ENCODE data around the gene HCAR3. TPM values are rescaled to one million over a fixed set of nuclear protein-coding genes. Genes with fewer than 3 reads are reported as not detected.
"Not testable (repeated sequence)": the region's sequence is repeated elsewhere in the genome, so short reads cannot be mapped to it uniquely, and the experiment has no call there.

Gene HCAR3
- total RNA-seq, 2 experiments from 2014 or later, result not detected

DNA sequence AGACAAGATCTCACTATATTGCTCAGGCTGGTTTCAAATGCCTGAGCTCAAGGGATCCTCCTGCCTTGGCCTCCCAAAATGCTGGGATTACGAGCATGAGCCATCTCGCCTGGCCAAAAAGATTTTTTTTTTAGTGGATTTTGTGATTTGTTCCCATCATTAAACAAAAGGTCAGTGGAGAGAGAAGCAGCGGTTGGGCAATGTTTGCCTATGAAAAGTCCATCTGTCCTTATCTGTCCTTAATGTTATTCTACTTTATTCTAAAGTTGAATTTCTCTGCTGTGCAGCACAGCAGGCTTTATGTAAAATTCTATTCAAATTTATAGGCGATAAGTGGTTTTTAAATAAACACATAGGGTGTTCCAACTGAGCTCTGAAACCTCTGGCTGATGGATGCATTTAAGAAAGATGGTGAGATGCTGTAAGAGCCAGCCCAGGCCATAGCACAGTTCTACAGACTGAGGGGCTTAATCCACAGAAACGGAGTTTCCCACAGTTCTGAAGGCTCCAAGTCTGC lies 32.3 kb downstream of the HCAR3 start:
- DNase-seq, result no peak
- no peak overlapping the region for H3K4me3 Mint-ChIP-seq
- CTCF ChIA-PET, result no interaction called here
- no peaks in the 10 kb centered on the region for H3K36me3 Mint-ChIP-seq (ENCODE audit: low read depth)
- H3K27ac Mint-ChIP-seq, result no peak overlapping the region
- intact Hi-C loops (cut with micrococcal nuclease), result no loop called here
- H3K27me3 Mint-ChIP-seq (ENCODE audit: low read depth), result no peaks in the 10 kb centered on the region
- no peaks in the 10 kb centered on the region for H3K4me1 Mint-ChIP-seq (ENCODE audit: low read depth)
- no peaks in the 10 kb centered on the region for H3K9me3 Mint-ChIP-seq

DNA sequence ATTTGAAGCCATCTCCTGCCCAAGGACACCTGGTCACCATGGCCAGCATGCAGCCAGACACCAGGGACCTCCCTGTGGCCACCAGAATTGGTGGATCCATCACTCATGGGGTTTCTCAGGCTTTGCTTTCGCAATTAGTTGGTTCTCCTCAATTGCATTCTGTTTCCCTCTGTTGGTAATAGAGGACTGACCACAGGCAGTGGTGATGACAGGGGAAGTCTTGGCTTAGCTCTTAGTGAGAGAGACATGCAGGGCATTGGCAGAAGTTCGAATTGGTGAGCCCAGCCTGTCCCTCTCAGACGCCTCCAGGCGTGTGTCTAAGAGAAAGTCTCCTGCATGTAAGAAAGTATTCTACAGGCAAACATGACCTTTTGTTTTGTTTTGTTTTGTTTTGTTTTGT lies 34.8 kb downstream of the HCAR3 start:
- intact Hi-C loops (cut with micrococcal nuclease), result no loop called here
- H3K4me3 Mint-ChIP-seq, result no peak overlapping the region
- no peak overlapping the region for H3K27ac Mint-ChIP-seq
- CTCF ChIA-PET, result interaction anchor here (1.0 kb wide), 1 partner anchor 22 kb away, joined by 3 read pairs; no protein-coding TSS in a partner anchor
- H3K27me3 Mint-ChIP-seq (ENCODE audit: low read depth), result no peaks in the 10 kb centered on the region
- no peaks in the 10 kb centered on the region for H3K4me1 Mint-ChIP-seq (ENCODE audit: low read depth)
- H3K36me3 Mint-ChIP-seq (ENCODE audit: low read depth), result no peaks in the 10 kb centered on the region
- DNase-seq, result no peak
- no peaks in the 10 kb centered on the region for H3K9me3 Mint-ChIP-seq

DNA sequence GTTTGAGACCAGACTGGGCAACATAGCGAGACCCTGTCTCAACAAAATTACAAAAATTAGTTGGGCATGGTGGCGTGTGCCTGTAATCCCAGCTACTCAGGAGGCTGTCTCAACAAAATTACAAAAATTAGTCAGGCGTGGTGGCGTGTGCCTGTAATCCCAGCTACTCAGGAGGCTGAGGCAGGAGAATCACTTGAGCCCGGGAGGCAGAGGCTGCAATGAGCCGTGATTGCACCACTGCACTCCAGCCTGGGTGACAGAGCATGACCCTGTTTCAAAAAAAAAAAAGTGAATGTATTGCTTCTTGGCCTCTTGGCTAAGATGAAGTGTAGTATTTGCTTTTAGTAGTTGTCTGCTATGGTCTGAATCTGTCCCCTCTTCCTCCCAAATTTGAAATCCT lies 35.6 kb downstream of the HCAR3 start:
- H3K9me3 Mint-ChIP-seq; H3K36me3 Mint-ChIP-seq (ENCODE audit: low read depth); H3K27ac Mint-ChIP-seq; H3K27me3 Mint-ChIP-seq (ENCODE audit: low read depth); intact Hi-C loops (cut with micrococcal nuclease); DNase-seq; H3K4me1 Mint-ChIP-seq (ENCODE audit: low read depth); CTCF ChIA-PET; H3K4me3 Mint-ChIP-seq: not testable (repeated sequence)

DNA sequence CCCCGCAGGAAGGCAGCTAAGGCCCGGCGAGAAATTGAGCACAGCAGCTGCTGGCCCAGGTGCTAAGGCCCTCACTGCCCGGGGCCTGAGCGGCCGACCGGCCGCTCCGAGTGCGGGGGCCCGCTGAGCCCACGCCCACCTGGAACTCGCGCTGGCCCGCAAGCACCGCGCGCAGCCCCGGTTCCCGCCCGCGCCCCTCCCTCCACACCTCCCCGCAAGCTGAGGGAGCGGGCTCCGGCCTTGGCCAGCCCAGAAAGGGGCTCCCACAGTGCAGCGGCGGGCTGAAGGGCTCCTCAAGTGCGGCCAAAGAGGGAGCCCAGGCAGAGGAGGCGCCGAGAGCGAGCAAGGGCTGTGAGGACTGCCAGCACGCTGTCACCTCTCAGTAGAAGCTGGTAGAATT lies 39.8 kb downstream of the HCAR3 start:
- H3K27me3 Mint-ChIP-seq (ENCODE audit: low read depth); H3K36me3 Mint-ChIP-seq (ENCODE audit: low read depth); H3K4me3 Mint-ChIP-seq; H3K27ac Mint-ChIP-seq; H3K4me1 Mint-ChIP-seq (ENCODE audit: low read depth); DNase-seq; H3K9me3 Mint-ChIP-seq; intact Hi-C loops (cut with micrococcal nuclease): not testable (repeated sequence)
- CTCF ChIA-PET, result interaction anchor here (1.1 kb wide), 1 partner anchor 117 kb away, joined by 4 read pairs; no protein-coding TSS in a partner anchor

DNA sequence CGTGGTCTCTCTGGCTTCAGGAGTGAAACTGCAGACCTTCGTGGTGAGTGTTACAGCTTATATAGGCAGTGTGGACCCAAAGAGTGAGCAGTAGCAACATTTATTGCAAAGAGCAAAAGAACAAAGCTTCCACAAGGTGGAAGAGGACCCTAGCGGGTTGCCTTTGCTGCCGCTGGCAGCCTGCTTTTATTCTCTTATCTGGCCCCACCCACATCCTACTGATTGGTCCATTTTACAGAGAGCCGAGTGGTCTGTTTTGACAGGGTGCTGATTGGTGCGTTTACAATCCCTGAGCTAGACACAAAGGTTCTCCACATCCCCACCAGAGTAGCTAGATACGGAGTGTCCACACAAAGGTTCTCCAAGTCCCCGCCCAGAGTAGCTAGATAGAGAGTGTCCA lies 40.6 kb downstream of the HCAR3 start:
- H3K27me3 Mint-ChIP-seq (ENCODE audit: low read depth); DNase-seq; H3K27ac Mint-ChIP-seq; H3K4me3 Mint-ChIP-seq; H3K36me3 Mint-ChIP-seq (ENCODE audit: low read depth); H3K4me1 Mint-ChIP-seq (ENCODE audit: low read depth); H3K9me3 Mint-ChIP-seq; intact Hi-C loops (cut with micrococcal nuclease): not testable (repeated sequence)
- CTCF ChIA-PET, result interaction anchor here (0.7 to 1.1 kb wide), 2 partner anchors 11 to 118 kb away, joined by 3 to 4 read pairs; no protein-coding TSS in a partner anchor

DNA sequence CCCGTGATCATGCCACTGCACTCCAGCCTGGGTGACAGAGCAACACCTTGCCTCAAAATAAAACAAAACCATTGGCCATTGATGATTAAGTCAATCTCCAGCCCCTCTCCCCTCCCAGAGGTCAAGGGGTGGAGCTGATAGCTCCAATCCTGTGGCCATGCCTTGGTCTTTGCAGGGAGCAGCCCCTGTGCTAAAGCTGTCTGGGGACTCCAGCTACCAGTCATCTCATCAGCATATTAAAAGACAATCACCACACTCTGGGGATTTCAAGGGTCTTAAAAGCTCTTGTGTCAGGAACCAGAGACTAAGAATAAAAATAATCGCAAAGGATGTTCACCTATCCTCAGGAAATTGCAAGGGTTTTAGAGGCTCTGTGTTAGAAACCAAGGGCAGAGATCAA lies 44.1 kb downstream of the HCAR3 start:
- Mint-ChIP-seq H3K4me1 (ENCODE audit: low read depth) (no peaks in the 10 kb centered on the region), H3K27ac (no peak overlapping the region), H3K27me3 (ENCODE audit: low read depth) (peaks cover 2% of the 10 kb centered on the region), H3K9me3 (no peaks in the 10 kb centered on the region), H3K36me3 (ENCODE audit: low read depth) (no peaks in the 10 kb centered on the region), H3K4me3 (no peak overlapping the region)
- intact Hi-C loops (cut with micrococcal nuclease), result no loop called here
- CTCF ChIA-PET, result interaction anchor here (1.2 to 1.4 kb wide), 2 partner anchors 11 to 55 kb away, joined by 3 to 4 read pairs; no protein-coding TSS in a partner anchor
- DNase-seq, result no peak

DNA sequence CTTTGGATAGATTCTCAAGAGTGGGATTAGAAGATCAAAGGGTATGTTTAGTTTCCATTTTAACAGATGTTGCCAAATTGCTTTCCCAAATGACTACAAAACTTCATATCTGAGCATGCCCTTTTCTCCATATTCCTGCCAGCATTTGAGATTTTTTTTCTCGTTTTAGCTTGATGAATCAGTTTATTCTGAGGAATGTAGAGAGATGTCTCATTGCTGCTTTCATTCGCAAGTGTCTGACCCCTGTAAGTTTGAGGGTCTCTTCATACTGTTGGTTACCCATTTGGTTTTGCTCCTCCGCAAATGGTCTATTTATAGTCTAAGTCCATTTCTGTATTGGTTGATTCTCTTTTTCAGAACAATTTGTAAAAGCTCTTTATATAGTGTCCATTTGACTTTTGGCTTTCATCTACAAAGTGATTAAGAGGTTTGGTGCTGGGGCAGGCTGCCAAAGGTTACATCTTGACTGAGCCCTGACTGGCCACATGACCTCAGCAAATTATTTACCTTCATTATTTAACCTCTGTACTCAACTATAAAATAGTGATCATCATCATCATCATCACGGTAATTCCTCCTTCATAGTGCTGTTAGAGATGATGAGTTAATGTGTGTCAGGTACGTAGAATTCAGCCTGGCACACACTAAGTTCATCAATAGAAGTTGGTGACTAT lies 47.1 kb downstream of the HCAR3 start:
- CTCF ChIA-PET, result interaction anchor here (2.1 kb wide), 1 partner anchor 124 kb away, joined by 6 read pairs; no protein-coding TSS in a partner anchor
- no peaks in the 10 kb centered on the region for H3K4me1 Mint-ChIP-seq (ENCODE audit: low read depth)

DNA sequence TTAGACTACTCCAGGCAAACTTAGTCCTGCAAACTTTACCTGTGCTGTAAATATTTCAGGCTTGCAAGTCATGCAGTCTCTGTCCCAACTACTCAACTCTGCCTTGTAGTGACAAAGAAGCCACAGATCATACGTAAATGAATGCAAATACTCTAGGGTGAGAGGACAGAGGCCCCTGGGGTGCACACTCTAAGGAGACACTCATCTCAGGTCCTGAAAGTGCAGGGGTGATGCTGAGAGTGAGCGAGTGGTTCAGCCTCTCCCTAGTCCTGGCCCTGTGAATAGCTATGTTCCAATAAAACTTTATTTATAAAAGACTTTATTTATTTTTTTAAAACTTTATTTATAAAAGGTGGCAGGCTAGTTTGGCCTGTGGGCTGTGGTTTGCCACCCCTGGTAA lies 48.3 kb downstream of the HCAR3 start:
- no peak overlapping the region for H3K4me3 Mint-ChIP-seq
- no peaks in the 10 kb centered on the region for H3K27me3 Mint-ChIP-seq (ENCODE audit: low read depth)
- H3K4me1 Mint-ChIP-seq (ENCODE audit: low read depth), result no peaks in the 10 kb centered on the region
- intact Hi-C loops (cut with micrococcal nuclease), result no loop called here
- H3K36me3 Mint-ChIP-seq (ENCODE audit: low read depth), result no peaks in the 10 kb centered on the region
- no peaks in the 10 kb centered on the region for H3K9me3 Mint-ChIP-seq
- CTCF ChIA-PET, result interaction anchor here (0.7 to 2.1 kb wide), 2 partner anchors 125 to 879 kb away, joined by 3 to 6 read pairs; no protein-coding TSS in a partner anchor
- DNase-seq, result no peak
- no peak overlapping the region for H3K27ac Mint-ChIP-seq

More for the DNA sequence above, 47.1 kb downstream of the HCAR3 start:
- no peaks in the 10 kb centered on the region for H3K27me3 Mint-ChIP-seq (ENCODE audit: low read depth)
- no peaks in the 10 kb centered on the region for H3K36me3 Mint-ChIP-seq (ENCODE audit: low read depth)
- H3K9me3 Mint-ChIP-seq, result no peaks in the 10 kb centered on the region
- H3K4me3 Mint-ChIP-seq, result no peak overlapping the region
- intact Hi-C loops (cut with micrococcal nuclease), result no loop called here
- H3K27ac Mint-ChIP-seq, result no peak overlapping the region
- DNase-seq, result no peak

DNA sequence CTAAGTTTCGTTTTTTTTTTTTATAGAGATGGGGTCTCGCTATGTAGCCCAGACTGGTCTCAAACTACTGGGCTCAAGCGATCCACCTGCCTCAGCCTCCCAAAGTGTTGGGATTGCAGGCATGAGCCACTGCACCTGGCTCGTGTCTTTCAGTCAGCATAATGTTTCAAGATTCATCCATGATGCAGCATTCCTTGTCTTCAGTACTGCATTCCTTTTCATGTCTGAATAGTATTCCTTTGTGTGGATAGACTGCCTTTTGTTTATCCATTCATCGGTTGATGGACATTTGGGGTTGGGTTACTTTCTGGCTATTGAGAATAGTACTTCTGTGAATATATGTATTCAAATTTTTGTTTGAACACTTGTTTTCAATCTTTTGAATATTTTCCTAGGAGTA lies 50.9 kb downstream of the HCAR3 start:
- intact Hi-C loops (cut with micrococcal nuclease), result no loop called here
- H3K9me3 Mint-ChIP-seq, result no peaks in the 10 kb centered on the region

DNA sequence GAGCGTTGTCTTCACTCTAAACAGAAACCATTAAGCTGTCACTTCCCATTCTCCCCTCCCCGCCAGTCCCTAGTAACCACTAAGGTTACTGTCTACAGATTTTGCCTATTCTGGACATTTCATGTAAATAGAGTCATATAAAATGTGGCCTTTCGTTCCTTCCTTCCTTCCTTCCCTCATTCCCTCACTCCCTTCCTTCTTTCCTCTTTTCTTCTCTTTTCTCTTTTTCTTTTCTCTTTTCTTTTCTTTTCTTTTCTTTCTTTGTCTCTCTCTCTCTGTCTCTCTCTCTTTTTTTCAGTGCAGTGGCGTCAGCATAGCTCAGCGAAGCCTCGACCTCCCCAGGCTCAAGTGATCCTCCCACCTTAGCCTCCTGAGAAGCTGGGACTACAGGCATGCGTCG lies 51.3 kb downstream of the HCAR3 start:
- H3K4me3 Mint-ChIP-seq, result no peak overlapping the region
- no peaks in the 10 kb centered on the region for H3K27me3 Mint-ChIP-seq (ENCODE audit: low read depth)
- H3K9me3 Mint-ChIP-seq, result no peaks in the 10 kb centered on the region
- no peaks in the 10 kb centered on the region for H3K4me1 Mint-ChIP-seq (ENCODE audit: low read depth)
- H3K36me3 Mint-ChIP-seq (ENCODE audit: low read depth), result no peaks in the 10 kb centered on the region
- H3K27ac Mint-ChIP-seq, result no peak overlapping the region
- intact Hi-C loops (cut with micrococcal nuclease), result no loop called here
- no peak for DNase-seq
- CTCF ChIA-PET, result interaction anchor here (0.6 to 0.9 kb wide), 2 partner anchors 10 to 106 kb away, joined by 3 to 4 read pairs; no protein-coding TSS in a partner anchor

More for the DNA sequence above, 50.9 kb downstream of the HCAR3 start:
- CTCF ChIA-PET, result interaction anchor here (0.6 kb wide), 2 partner anchors 105 to 114 kb away, joined by 3 to 4 read pairs; no protein-coding TSS in a partner anchor
- H3K27ac Mint-ChIP-seq, result no peak overlapping the region
- no peaks in the 10 kb centered on the region for H3K36me3 Mint-ChIP-seq (ENCODE audit: low read depth)
- H3K4me1 Mint-ChIP-seq (ENCODE audit: low read depth), result no peaks in the 10 kb centered on the region
- no peak for DNase-seq
- H3K4me3 Mint-ChIP-seq, result no peak overlapping the region
- H3K27me3 Mint-ChIP-seq (ENCODE audit: low read depth), result no peaks in the 10 kb centered on the region

Other genes with a start within 250 kb of the HCAR3 start
- 10 to 100 TPM; 25.9 to 26.0 TPM for gene ZCCHC8, start 215.9 kb downstream of the HCAR3 start, total RNA-seq
- gene RSRC2, start 189.9 kb downstream of the HCAR3 start, total RNA-seq, result 100 to 1,000 TPM; 117 to 127 TPM
- gene KNTC1, start 189.6 kb downstream of the HCAR3 start, total RNA-seq, result 100 to 1,000 TPM; 141 to 142 TPM
- gene HCAR2, start 13.5 kb downstream of the HCAR3 start, total RNA-seq, result not detected
- gene HCAR1, start 14.0 kb upstream of the HCAR3 start, total RNA-seq, result under 1 TPM; 0.91 to 0.99 TPM
- gene DENR, start 36.0 kb upstream of the HCAR3 start, total RNA-seq, result 10 to 100 TPM; 47.9 to 52.4 TPM
- under 1 TPM; 0.67 to 0.79 TPM for gene CCDC62, start 57.8 kb upstream of the HCAR3 start, total RNA-seq
- 10 to 100 TPM; 18.5 to 21.2 TPM for gene HIP1R, start 118.6 kb upstream of the HCAR3 start, total RNA-seq
- 10 to 100 TPM; 15.6 TPM for gene VPS37B, start 179.3 kb upstream of the HCAR3 start, total RNA-seq
- gene ABCB9, start 249.7 kb upstream of the HCAR3 start, total RNA-seq, result 1 to 10 TPM; 5.1 to 5.9 TPM

Data from activated naive CD4-positive, alpha-beta T cell treated with anti-CD3 and anti-CD28 coated beads for 36 hours (primary cell).